Hepatocyte (in vitro differentiated cells): ENCODE data around the gene RASGRP2.

Experiments
- EZH2 ChIP-seq: fragments of 200-600 bp; sonication (generic); IDR thresholded peaks from 2 replicates; pipeline ENCODE4 v1.6.1; 2016; ENCODE audit warnings: antibody characterized with exemption, mild to moderate bottlenecking, borderline replicate concordance
- EZH2phosphoT487 ChIP-seq: fragments of 200-600 bp; sonication (generic); IDR thresholded peaks from one replicate; pipeline ENCODE4 v1.6.1; 2018; ENCODE audit warnings: antibody characterized with exemption, mild to moderate bottlenecking, low read depth, moderate library complexity; ENCODE audit not compliant: unreplicated experiment, severe bottlenecking
- TF ChIP-seq, protein P1 (sequence below): fragments of 200-600 bp; sonication (generic); IDR thresholded peaks from 2 replicates; pipeline ENCODE4 v1.5.1; 2016; ENCODE audit warnings: antibody characterized with exemption, mild to moderate bottlenecking; ENCODE audit not compliant: poor library complexity

DNA sequence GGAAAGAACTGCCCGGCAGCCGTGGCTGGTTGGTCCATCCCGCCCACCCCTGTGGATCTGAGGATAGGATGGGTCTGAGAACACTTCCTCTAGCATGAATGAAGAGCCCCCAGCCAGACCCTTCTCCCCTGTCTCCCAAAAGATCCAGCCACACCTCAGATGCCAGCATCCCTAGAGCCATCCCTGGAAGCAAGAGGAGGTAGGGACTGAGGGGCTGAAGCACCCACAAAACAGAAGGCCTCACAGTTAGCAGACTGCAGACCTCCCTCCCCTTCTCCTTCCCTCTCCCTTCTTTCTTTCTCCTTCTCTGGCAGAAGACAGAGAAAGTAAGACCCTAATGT is 22.6 kb downstream of the RASGRP2 start:
- TF ChIP-seq, protein P1, sequence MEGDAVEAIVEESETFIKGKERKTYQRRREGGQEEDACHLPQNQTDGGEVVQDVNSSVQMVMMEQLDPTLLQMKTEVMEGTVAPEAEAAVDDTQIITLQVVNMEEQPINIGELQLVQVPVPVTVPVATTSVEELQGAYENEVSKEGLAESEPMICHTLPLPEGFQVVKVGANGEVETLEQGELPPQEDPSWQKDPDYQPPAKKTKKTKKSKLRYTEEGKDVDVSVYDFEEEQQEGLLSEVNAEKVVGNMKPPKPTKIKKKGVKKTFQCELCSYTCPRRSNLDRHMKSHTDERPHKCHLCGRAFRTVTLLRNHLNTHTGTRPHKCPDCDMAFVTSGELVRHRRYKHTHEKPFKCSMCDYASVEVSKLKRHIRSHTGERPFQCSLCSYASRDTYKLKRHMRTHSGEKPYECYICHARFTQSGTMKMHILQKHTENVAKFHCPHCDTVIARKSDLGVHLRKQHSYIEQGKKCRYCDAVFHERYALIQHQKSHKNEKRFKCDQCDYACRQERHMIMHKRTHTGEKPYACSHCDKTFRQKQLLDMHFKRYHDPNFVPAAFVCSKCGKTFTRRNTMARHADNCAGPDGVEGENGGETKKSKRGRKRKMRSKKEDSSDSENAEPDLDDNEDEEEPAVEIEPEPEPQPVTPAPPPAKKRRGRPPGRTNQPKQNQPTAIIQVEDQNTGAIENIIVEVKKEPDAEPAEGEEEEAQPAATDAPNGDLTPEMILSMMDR = no peak
- TF ChIP-seq EZH2 = no peak
- no peak for TF ChIP-seq EZH2phosphoT487
